Choroid plexus epithelial cell (primary cell): ENCODE results near the gene NUDT16L1.

ENCODE experiments used
- DNase-seq: peaks from one replicate; pipeline ENCODE4 v3.0.0-alpha.2; 2010; ENCODE audit warnings: low read depth
- H3K4me3 ChIP-seq: 2 replicates; pipeline ENCODE4 v1.5.1; 2011; ENCODE audit warnings: low read depth, mild to moderate bottlenecking, control low read depth, low read length, moderate library complexity
- CTCF ChIP-seq: conservative IDR thresholded peaks from 2 replicates; pipeline ENCODE4 v1.5.1; 2011; ENCODE audit warnings: low read depth, mild to moderate bottlenecking, control low read depth, inconsistent platforms, low read length, moderate library complexity

Gene NUDT16L1

GRCh38 chr16:4679850-4680636 is 13.3 kb upstream of the NUDT16L1 start:
- H3K4me3 ChIP-seq, result no peak overlapping the region
- TF ChIP-seq CTCF, result no peak
- DNase-seq, result no peak

- TF ChIP-seq CTCF, result no peak
- H3K4me3 ChIP-seq, result no peak overlapping the region
Measured at GRCh38 chr16:4680673-4681470, 12.5 kb upstream of the NUDT16L1 start.

GRCh38 chr16:4681471-4682083 is 11.8 kb upstream of the NUDT16L1 start:
- no peak overlapping the region for H3K4me3 ChIP-seq
- TF ChIP-seq CTCF, result no peak
- DNase-seq, result no peak

More at GRCh38 chr16:4680673-4681470, 12.5 kb upstream of the NUDT16L1 start:
- no peak for DNase-seq

GRCh38 chr16:4682084-4682591 is 11.2 kb upstream of the NUDT16L1 start:
- H3K4me3 ChIP-seq, result no peak overlapping the region
- no peak for TF ChIP-seq CTCF
- no peak for DNase-seq

GRCh38 chr16:4682616-4683254 is 10.6 kb upstream of the NUDT16L1 start:
- peak; percentile 60 for TF ChIP-seq CTCF
- peak; percentile 41 for DNase-seq
- no peak overlapping the region for H3K4me3 ChIP-seq

DNA sequence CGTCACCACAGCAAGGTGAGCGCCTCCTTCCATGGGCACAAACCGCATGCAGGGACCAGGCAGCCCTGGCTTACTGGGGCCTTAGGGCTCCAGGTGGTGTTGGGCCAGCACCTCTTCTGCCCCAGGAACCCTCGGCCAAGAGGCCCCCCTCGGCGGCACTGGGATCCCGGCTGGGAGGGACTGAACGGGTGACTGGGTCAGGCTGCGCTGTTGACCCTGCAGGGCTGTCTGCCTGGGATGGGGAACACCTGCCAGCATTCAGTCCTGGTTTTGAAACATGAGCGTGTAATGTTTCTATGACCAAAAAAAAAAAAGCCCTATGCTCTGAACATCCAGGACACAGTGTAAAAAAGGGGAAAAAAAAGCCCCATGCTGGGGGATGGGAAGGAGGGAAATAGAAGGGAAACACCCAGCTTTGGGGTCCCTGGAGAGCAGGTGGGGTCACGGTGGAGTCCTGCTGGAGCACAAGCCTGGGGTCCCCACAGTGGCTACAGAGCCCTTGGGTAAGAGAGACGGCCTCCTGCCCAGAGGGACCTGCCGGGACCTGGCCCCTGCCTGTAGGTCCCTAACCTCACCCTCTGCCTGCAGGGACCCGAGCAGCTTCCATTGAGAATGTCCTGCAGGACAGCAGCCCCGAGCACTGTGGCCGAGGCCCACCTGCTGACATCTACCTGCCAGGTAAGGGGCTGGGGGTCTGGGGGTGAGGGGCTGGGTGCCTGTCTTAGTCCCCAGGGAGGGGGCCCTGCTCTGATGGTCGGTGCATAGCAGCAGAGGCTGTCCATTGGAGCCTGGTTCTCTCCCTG is 9.9 kb upstream of the NUDT16L1 start:
- no peak overlapping the region for H3K4me3 ChIP-seq
- DNase-seq, result no peak
- TF ChIP-seq CTCF, result no peak
